NCI-H2029 treated with DMSO at 0.1 percent for 48 hours (cell line): ENCODE data around the gene MCCC2.
A peak's percentile ranks its signal among the peaks of the same experiment; 100 is the strongest.
"Not testable (repeated sequence)": the region's sequence is repeated elsewhere in the genome, so short reads cannot be mapped to it uniquely, and the experiment has no call there.

ENCODE experiments used
- DNase-seq: peaks from one replicate; lab custom pipeline; 2025; lab: John Stamatoyannopoulos, UW

MCCC2 gene

GRCh38 chr5:71586941-71587765 is at the start of gene MCCC2:
Gene MCCC2 (plus strand): TSS chr5:71587340. CDS start chr5:71587426, 86 bp downstream.
- DNase-seq, result peak; percentile 86

GRCh38 chr5:71537687-71538086 is 49.5 kb upstream of the MCCC2 start:
- DNase-seq, result no peak

GRCh38 chr5:71550885-71551284 is 36.3 kb upstream of the MCCC2 start:
- DNase-seq, result not testable (repeated sequence)

GRCh38 chr5:71551582-71551981 is 35.6 kb upstream of the MCCC2 start:
- DNase-seq, result not testable (repeated sequence)

GRCh38 chr5:71552026-71552749 is 35.0 kb upstream of the MCCC2 start:
- not testable (repeated sequence) for DNase-seq

GRCh38 chr5:71563161-71563560 is 24.0 kb upstream of the MCCC2 start:
- DNase-seq, result no peak

- no peak for DNase-seq
Measured at GRCh38 chr5:71564895-71565294, 22.2 kb upstream of the MCCC2 start.

- no peak for DNase-seq
Measured at GRCh38 chr5:71569748-71570509, 17.2 kb upstream of the MCCC2 start.

- DNase-seq, result not testable (repeated sequence)
Measured at GRCh38 chr5:71571811-71572210, 15.3 kb upstream of the MCCC2 start.

- no peak for DNase-seq
Measured at GRCh38 chr5:71573591-71573990, 13.5 kb upstream of the MCCC2 start.

- DNase-seq, result not testable (repeated sequence)
Measured at GRCh38 chr5:71575588-71575987, 11.6 kb upstream of the MCCC2 start.

GRCh38 chr5:71576241-71576640 is 10.9 kb upstream of the MCCC2 start:
- no peak for DNase-seq

GRCh38 chr5:71577839-71578238 is 9.3 kb upstream of the MCCC2 start:
- not testable (repeated sequence) for DNase-seq

- DNase-seq, result no peak
Measured at GRCh38 chr5:71582945-71583584, 4.1 kb upstream of the MCCC2 start.

GRCh38 chr5:71586052-71586940 is 844 bp upstream of the MCCC2 start:
- DNase-seq, result peak; percentile 85

GRCh38 chr5:71587766-71588532 is 809 bp downstream of the MCCC2 start:
- DNase-seq, result no peak

GRCh38 chr5:71588533-71588885 is 1.4 kb downstream of the MCCC2 start:
- DNase-seq, result no peak

- no peak for DNase-seq
Measured at GRCh38 chr5:71589903-71590302, 2.8 kb downstream of the MCCC2 start.

- no peak for DNase-seq
Measured at GRCh38 chr5:71591100-71591499, 4.0 kb downstream of the MCCC2 start.

GRCh38 chr5:71596169-71596568 is 9.0 kb downstream of the MCCC2 start:
- DNase-seq, result no peak
